Measurements from ENCODE around the gene ITGB5.

DNA sequence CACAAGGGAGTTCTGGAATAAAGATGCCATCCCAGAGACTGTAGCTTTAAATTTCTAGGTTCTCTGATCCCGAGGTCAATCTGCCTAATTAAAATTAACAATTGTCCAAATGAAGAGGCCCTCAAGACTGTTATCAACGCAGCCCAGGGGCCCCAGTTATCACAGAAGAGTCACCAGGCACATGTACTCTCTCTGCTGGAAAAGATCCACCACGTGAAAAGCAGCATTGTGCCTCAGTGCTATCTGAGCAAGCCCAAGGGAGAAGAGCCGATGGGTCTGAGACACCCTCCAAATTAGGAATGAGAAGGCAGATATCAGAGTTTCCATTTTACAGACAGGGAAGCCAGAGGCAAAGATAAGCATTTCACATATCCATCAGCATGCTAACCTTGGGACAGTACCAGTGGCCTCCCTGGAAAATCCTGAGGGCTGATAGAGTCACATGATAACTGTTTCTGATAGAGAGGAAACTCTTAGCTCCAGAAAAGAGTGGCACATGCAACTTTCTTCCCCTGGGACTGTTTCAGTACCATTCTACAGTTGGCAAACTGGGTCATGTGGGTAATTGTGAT, 55.5 kb downstream of the ITGB5 start:
- TF ChIP-seq EZH2phosphoT487 (IDR thresholded peaks at IDR 0.05; ENCODE audit: low read depth) (no peak), CTCF (IDR thresholded peaks at IDR 0.05; ENCODE audit: low read depth, low read length) (no peak)
